Right lobe of liver (tissue), 4 donors: ENCODE data around the gene KIF25.

Source experiments
- POLR2A ChIP-seq: fragments of 450-650 bp; IDR thresholded peaks from one replicate; pipeline ENCODE4 v1.6.1; 2017; ENCODE audit warnings: antibody characterized with exemption, mild to moderate bottlenecking
- TF ChIP-seq, protein P1 (sequence below), 4 donors: fragments of 200-600 bp in 3 of 4; fragments of 450-650 bp in 1 of 4; IDR thresholded peaks; one replicate each; pipeline versions ENCODE4 v1.5.1 to v1.8.0; 2016 to 2022; ENCODE audit warnings: antibody characterized with exemption in 4 of 4, mild to moderate bottlenecking in 2 of 4
- donor health status: DM: no; HTN: no; CAD: no.
- donor health status: DM: no; HTN: no; CAD: no.
- donor health status: DM: no; HTN: yes; CAD: no.

DNA sequence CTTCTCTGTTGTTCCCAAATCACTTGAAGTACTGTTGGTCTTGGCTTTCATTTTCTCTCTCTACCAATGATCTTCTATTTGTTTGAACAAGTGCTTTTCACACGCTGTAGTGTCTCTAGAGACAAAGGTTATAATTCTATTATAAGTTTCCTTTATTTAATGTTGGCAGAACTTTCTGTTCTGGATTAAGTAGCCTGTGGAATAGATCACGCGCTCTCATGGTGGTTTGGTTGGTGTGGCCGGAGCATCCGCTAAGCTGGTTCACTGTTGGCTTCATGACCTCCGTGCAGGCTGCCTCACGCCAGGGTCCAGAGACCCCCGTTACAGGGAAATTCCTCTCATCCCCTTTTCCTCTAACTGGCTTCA lies 30.9 kb upstream of the KIF25 start:
- TF ChIP-seq POLR2A, result no peak
- TF ChIP-seq, protein P1, sequence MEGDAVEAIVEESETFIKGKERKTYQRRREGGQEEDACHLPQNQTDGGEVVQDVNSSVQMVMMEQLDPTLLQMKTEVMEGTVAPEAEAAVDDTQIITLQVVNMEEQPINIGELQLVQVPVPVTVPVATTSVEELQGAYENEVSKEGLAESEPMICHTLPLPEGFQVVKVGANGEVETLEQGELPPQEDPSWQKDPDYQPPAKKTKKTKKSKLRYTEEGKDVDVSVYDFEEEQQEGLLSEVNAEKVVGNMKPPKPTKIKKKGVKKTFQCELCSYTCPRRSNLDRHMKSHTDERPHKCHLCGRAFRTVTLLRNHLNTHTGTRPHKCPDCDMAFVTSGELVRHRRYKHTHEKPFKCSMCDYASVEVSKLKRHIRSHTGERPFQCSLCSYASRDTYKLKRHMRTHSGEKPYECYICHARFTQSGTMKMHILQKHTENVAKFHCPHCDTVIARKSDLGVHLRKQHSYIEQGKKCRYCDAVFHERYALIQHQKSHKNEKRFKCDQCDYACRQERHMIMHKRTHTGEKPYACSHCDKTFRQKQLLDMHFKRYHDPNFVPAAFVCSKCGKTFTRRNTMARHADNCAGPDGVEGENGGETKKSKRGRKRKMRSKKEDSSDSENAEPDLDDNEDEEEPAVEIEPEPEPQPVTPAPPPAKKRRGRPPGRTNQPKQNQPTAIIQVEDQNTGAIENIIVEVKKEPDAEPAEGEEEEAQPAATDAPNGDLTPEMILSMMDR (IDR thresholded peaks at IDR 0.05), result no peak
